GM12874 (cell line): ENCODE results near the gene LAMC3.

ENCODE experiments used
- TF ChIP-seq, protein P1 (sequence below): IDR thresholded peaks from 2 replicates; pipeline ENCODE4 v1.5.1; 2011; ENCODE audit warnings: low read depth, mild to moderate bottlenecking, control low read depth, low read length, moderate library complexity; ENCODE audit not compliant: insufficient read depth

LAMC3 gene

GRCh38 chr9:131092030-131092429 is 83.1 kb downstream of the LAMC3 start:
- TF ChIP-seq, protein P1, sequence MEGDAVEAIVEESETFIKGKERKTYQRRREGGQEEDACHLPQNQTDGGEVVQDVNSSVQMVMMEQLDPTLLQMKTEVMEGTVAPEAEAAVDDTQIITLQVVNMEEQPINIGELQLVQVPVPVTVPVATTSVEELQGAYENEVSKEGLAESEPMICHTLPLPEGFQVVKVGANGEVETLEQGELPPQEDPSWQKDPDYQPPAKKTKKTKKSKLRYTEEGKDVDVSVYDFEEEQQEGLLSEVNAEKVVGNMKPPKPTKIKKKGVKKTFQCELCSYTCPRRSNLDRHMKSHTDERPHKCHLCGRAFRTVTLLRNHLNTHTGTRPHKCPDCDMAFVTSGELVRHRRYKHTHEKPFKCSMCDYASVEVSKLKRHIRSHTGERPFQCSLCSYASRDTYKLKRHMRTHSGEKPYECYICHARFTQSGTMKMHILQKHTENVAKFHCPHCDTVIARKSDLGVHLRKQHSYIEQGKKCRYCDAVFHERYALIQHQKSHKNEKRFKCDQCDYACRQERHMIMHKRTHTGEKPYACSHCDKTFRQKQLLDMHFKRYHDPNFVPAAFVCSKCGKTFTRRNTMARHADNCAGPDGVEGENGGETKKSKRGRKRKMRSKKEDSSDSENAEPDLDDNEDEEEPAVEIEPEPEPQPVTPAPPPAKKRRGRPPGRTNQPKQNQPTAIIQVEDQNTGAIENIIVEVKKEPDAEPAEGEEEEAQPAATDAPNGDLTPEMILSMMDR = no peak

DNA sequence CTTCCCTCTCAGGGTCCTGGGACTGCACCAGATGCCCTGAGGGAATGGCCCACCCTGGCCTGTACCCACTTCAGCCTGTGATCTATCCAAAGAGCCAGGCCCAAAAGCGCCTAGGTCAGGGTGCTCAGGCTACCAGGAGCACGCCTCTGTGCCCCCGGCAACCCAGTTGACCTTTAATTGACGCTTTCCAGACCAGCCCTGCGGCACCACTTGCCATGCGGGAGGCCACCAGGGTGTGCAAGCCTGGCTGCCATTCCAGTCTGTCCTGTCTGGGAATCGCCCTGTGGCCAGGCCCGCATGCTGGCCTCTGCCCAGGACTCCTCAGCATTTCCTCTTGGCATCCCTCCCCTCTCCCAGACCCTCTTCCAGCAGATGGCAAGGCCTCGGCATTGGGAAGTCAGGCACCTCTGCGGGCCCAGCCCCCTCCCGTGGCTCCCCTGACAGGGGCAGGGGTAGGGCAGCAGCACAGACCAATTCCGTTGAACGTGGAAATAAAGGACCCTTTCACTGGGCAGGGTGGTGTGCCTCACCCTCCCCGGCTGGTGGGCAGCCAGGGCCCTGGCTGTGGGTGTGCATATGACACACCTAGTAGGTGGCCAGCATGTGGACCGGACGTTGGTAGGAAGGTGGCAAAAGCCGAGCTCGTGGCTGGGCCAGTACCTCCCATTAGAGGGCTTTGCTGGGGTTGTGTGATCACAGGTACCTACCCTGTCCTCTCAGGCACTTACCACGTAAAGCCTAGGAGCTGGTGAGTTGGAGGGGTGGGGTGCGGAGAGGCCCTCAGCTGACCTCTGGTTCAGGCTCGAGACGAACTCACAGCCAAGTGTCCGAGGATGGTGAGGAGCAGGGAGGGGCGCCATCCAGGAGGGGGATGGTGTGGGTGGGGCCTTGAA is 83.8 kb downstream of the LAMC3 start:
- TF ChIP-seq, protein P1 = no peak

DNA sequence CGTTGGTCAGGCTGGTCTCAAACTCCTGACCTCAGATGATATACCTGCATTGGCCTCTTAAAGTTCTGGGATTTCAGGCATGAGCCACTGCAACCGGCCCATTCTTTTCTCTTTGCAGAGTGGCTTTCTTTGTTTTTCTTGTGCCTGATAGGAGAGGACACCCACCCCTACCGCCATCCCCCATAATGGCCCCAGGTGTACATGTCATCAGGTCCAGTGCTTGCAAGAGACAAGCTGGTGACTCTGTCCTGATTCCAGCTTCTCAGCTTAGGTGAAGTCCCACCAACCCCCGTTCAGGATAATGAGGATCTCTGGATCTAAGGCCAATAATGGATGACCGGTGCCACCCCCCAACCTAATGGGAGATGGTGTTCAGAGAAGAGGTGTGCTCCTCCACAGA is 85.0 kb downstream of the LAMC3 start:
- TF ChIP-seq, protein P1 = no peak

DNA sequence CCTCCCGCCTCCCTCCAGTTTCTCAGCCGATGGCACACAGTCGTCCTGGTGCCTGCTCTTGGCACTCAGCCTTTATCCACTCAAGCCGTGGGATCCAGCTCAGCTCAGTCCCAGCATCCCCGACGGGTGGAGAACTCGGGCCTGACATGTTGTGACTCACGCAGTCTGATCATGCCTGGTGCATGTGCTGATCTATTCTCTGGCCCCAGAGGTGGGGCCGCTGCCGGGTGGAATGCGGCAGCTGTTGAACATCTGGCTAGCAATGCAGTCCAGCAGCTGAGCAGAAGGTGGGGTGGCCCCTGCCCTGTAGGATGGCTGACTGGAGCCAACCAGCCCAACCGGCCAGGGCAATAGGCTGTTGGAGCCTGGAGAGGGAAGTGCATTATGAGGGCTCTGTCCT is 85.6 kb downstream of the LAMC3 start:
- TF ChIP-seq, protein P1 = no peak

- TF ChIP-seq, protein P1 = no peak
Measured at GRCh38 chr9:131095666-131096268, 86.8 kb downstream of the LAMC3 start.

- TF ChIP-seq, protein P1 = no peak
Measured at GRCh38 chr9:131096269-131097125, 87.5 kb downstream of the LAMC3 start, which contains the start of gene AIF1L. AIF1L (plus strand) TSS chr9:131096531; CDS start chr9:131096630, 99 bp downstream.
